Posterior cingulate gyrus (tissue), 11 donors: Measurements from ENCODE around the gene LVRN.

Source experiments
- DNase-seq, 10 donors: peaks; one replicate each; pipeline versions ENCODE4 v3.0.0 to v3.0.0-alpha.2; 2020 to 2021; ENCODE audit warnings: mixed read lengths in 3 of 10
- intact Hi-C: fragments of 100-400 bp; cut with DNase I; formaldehyde crosslinking; loops from one replicate; pipeline ENCODE4 v1.15.1; 2023

The LVRN gene

DNA sequence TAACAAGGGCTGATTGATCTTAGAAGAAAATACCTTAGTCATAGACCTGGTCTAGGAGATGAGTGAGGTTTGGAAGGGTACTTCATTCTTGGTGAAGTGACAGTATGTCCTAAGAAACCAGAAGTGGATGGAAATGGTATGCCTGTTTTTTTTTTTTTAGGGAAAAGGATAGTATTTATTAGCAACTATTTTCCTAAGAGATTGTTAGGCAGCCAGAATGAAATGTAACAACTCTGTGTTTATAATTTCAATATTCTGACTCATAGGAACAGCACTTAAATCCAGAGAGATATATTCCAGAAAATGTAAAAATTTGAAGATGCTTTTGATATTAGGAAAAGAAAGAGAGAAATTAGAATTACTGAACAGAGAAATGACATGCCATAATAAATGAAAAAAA, 48.8 kb downstream of the LVRN start:
- intact Hi-C loops: no loop called here
- DNase-seq: no peak

DNA sequence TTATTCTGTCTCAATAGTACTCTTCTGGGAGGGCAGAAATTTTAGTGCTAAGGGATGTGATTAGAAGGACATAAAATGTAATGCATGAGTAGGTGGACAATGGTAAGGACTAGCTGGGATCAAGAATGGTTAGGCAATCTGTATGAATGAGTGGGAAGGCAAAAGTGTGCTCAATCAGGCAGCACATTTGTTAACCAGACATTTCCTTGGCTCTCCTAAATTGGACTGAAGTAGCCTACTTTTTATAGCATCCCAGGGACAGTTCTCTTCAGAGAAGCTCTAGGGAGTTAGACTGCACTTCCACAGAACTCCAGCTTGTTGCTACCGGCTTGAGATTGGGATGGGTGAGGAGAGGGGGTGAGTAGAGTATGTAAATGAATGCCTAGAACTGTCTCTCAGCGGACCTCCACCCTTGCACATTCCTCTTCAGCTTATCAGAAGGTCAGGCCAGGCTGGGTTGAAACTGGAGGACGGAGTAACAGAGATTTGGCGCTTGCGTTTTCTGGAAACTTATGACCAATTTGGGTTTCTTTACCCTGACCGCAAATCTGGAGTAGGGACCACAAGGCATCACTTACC, 51.0 kb downstream of the LVRN start:
- intact Hi-C loops: no loop called here
- DNase-seq: no peak

DNA sequence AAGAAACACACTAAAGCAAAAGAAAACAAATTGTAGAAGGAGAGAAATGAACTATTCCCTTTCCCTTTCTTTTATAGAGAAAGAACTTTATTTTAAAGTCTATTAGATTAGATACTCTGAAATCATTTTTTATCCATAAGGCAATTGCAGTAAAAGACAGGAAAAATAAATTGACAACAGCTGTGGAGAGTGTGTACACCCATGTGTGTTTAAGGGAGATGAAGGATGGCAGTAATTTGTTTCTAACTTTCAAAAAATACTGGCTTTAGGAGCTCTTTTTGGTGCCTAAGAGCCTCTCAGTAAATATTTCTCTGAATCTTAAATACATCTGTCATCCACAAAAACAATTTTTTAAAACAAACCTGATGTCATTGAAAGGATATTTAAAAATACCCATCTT, 51.7 kb downstream of the LVRN start:
- DNase-seq: no peak
- intact Hi-C loops: no loop called here

DNA sequence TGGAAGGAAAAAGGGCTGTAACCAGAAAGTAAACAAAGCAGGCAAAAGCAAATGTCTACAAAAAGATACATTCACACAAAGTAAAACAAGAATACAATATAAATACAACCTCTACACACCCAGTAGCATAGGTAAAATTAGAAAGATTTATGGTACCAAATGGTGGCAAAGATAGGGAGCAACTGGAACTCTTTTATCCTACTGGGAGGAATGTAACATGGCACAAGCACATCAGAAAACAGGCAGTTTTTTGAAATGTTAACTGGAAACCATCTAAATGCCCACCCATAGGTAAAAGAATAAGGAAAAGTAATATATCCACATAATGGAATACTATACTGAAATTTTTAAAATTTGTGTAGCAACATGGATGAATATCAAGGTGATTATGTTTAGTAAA, 61.3 kb downstream of the LVRN start:
- intact Hi-C loops: no loop called here
- no peak for DNase-seq

DNA sequence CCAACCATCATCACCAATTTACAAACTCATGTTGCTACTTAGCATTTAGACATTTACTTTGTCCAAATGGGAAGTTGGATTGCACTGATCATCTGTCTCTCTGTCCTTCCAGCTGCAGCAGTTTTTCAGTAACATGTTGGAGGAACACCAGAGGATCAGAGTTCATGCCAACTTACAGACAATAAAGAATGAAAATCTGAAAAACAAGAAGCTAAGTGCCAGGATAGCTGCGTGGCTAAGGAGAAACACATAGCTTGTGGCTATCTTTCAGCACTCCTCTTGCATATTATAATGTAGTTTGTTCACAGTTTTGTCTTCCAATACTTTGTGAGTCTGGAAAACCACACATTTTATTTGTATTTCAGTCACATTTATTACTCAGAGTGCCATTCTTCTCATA, 63.6 kb downstream of the LVRN start:
- DNase-seq: no peak
- intact Hi-C loops: no loop called here

DNA sequence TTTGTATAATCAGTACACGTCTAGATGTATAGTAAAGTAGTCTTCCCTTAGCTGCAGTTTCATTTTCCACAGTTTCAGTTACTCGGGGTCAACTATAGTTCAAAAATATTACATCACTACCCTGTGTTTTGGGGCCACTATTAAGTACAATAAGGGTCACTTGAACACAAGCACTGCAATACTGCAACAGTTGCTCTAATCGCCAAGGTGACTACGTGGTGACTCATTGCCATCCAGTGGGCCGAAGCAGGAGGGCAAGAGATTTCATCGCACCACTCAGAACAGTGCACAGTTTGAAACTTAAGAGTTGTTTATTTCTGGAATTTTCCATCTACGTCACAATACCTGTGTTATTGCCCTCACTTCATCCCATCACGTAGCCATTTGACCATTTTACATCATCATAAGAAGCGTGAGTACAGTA, 69.8 kb downstream of the LVRN start, which contains the start of gene ARL14EPL:
Gene ARL14EPL (plus strand): TSS at position 379 of the 424 bp plus-strand sequence. CDS start 18,994 bp downstream, outside the sequence.
- intact Hi-C loops: no loop called here
- peak in 2 of 10 donors; percentile 27 to 80 for DNase-seq

DNA sequence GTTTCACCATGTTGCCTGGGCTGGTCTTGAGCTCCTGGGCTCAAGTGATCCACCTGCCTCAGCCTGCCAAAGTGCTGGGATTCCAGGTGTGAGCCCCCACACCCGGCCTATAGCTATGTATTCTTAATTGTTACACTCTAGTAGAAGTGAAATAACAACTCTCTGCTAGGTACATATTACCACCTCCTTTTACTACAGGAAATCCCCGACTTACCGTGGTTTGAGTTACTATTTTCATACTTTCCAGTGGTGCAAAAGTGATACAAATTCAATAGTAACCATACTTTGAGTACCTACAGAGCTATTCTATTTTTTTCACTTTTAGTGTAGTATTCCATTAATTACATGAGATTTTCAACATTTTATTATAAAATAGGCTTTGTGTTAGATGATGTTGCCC, 70.7 kb downstream of the LVRN start:
- no peak for DNase-seq
- intact Hi-C loops: no loop called here

DNA sequence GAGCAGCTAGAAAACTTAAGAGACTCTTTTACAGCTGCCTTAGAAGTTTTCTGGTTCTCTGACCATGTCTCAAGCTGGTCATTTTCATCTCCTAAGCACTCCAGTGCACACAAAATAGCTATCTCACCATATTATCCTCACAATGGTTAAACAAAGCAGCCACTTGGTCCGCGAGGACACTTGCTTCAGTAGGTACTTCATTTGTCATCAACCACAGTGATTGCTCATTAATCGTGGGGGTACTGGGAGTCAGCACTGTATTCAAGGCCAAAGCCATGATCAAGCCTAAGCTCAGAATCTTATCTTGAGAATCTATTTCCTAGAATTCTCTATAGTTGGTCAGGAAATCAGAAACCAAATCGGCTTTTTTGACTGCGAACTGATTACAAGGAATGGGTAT, 72.8 kb downstream of the LVRN start:
- intact Hi-C loops: no loop called here

DNA sequence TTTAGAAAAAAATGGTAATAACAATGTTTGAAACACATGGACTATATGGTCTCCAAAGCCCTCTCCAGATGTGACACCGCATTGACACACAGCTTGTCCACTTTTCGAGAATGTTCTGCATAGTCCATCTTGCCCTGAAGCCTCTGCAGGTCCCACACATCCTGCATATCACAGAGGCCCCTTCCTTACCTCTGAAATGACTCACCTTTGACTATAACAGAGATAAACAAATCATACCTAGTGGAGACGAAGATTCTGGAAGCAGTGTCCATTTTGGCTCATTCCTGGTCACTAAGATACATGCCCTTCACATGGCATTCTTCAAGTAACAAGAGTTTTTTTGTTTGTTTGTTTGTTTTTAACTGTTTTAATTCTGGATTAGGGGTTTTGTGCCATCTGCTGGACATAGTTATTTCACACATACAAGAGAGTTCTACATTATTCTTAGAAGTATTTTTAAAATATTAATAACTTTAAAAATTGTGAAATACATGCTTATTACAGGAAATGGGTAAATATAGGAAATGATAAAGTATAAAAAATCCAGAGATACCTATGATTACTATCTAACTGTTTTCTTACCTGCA, 75.1 kb downstream of the LVRN start:
- DNase-seq: no peak
- intact Hi-C loops: no loop called here

More for the DNA sequence above, 72.8 kb downstream of the LVRN start:
- DNase-seq: no peak

DNA sequence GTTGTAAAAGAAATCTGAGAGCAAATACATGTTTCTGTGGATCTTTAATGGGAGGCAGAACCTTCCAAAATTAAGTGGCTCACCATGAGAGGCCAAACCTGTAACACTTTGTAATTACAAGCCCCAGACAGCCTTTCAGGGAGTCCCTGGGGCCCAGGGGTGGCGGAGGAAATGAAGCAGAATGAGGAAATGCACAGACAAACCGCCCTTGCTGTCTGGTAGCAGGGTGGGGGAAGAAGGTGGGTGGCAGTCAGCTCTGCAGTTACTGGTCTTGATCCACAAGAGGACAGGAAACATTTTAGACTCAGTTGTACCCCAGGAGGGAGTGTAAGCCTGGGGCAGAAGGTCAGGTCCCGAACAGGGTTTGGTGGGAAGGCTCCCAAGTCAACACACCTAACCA, 76.5 kb downstream of the LVRN start:
- intact Hi-C loops: no loop called here
- peak in 1 of 10 donors; percentile 56 for DNase-seq

DNA sequence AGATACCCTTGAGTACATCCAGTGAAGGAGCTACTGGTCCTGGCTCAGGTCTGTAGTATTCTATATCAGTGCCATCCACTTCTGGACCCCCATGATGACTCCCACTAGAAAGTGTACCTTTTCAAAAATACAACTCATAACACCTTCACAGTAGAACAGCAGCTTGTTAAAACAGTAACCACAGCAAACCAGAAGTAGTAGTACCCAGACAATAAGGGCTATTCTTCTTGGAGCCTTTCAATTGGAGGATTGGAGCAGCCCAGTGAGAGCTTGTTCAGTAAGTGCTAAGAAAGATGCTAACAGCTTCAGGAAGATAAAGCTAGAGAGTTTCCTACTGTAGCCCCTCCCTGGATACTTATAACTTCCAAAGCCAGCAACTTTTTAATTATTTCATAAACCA, 80.1 kb downstream of the LVRN start:
- no peak for DNase-seq
- intact Hi-C loops: no loop called here

DNA sequence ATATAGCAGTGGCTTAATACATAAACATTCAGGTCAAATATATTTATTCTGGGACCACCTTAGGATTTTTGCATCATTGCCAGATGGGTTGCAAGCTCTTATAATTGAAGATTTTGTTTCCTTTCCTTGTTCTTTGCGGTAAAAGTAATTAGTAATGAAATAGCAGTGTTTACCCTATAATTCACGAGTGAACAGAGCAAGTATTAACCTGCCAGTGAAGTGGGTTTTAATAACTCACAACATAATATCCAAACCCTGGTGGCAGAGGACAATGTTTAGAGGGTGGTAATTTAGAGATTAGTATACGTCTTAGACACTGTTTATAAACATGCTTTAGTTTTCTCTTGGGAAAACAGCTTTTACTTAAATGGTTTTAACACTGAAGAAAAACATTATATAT, 81.8 kb downstream of the LVRN start:
- intact Hi-C loops: no loop called here
- no peak for DNase-seq

DNA sequence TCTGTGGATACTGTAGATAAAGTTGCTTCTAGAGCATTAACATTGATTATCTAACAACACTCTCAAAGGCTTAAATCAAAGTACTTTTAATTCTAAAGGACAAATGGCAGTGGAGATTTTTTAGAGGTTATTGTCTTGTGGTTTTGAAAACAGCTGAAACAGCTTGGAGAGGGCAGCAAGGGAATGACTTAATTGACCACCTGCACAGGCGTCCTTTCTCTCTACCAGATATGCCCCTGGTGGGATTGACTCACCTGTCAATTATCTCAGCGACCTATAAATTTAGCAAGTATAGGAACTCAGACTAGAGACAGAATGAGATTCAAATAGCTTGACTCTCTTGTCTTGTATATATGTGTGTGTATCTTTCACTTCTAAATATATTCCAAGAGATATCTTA, 83.5 kb downstream of the LVRN start:
- intact Hi-C loops: no loop called here
- no peak for DNase-seq

DNA sequence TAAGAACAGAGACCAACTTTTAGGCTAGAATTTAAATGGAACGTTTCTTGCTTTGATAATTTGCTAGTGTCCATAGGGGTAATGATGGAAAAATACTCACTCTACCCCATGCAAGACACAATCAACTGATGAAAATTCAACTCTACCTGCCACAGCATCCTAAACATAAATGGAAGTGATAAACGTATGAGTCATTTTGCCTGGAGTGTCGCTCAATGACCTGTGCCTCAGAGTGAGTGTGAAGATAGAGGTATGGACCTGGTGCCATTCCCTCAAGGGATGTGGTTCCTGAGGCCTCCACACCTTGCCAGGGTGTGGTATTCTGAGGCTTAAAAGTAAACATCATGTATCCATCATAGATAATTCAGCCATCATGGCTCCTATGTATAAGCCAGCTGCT, 84.0 kb downstream of the LVRN start:
- no peak for DNase-seq

DNA sequence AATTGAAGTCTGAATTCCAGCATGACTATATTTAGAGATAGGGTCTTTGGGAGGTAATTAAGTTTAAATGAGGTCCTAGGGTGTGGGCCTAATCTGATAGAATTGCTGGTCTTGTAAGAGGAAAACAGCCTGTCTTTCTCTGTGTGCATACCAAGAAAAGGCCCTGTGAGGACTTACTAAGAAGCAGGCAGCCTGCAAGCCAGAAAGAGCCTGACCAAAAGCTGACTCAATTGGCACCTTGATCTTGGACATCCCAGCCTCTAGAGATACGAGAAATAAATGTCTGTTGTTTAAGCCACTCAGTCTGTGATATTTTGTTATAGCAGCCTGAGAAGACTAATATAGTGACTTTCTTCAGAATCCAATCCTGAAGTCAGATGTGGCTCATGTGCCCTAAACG, 84.5 kb downstream of the LVRN start:
- DNase-seq: no peak
- intact Hi-C loops: no loop called here

More for the DNA sequence above, 84.0 kb downstream of the LVRN start:
- intact Hi-C loops: no loop called here

DNA sequence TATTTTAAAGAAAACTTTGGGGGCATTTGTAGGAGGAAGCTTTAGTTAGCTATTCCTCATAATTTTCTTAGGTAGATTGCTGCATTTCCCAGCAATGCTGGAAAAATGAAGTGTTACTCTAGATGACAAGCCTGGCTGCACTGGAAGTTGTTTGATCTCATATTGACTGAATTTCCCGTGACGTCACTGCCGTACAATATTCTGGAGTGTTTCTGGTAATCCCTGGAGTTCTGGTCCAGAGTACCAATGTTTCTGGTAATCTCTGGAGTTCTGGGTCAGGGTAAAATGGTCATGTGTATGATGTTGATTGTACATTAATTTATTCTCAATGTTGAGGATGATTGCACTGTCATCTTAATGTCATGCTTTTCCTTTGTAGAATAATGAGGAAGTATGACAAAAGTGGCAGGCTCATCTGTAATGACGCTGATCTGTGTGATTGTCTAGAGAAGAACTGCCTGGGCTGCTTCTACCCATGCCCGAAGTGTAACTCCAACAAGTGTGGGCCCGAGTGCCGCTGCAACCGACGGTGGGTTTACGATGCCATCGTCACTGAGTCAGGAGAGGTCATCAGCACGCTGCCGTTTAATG, 96.2 kb downstream of the LVRN start:
- no peak for DNase-seq
- intact Hi-C loops: no loop called here

DNA sequence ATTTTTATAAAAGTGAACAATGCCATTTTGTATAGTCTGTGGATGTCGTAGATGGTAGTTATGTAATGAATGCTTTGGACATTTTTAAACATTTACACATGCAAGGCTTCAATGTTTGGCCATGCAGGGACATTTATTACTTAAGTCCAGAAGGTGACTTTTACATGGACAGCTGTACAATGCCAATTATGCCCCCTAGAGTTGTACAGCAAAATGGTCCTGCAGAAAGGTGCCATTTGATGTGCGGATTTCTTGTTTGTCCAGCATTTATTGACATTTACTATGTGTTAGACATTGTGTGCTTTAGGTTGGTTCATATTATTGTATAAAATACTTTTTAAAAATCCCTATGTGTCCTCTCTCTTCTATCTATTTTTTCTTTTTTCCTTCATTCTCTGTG, 100.1 kb downstream of the LVRN start:
- intact Hi-C loops: loop anchor here (1.0 kb wide), 1 partner anchor 431 kb away; no protein-coding TSS in a partner anchor
- DNase-seq: no peak

DNA sequence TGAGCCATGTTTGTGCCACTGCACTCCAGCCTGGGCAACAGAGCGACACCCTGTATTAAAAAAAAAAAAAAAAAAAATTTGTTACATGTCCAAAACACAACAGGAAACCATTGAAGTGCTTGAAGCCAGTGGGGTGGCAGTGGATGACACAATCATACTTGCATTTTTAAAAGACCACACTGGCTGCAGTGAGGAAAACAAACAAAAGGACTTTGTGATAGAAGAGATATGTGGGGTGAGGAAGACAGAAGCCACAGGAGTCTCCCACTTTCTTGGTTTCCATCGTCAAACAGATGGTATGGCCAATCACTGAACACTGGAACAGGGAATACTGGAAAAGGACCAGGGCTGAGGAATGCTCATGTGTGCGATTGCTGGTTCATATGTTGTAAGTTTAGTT, 101.7 kb downstream of the LVRN start:
- no peak for DNase-seq
- intact Hi-C loops: no loop called here

DNA sequence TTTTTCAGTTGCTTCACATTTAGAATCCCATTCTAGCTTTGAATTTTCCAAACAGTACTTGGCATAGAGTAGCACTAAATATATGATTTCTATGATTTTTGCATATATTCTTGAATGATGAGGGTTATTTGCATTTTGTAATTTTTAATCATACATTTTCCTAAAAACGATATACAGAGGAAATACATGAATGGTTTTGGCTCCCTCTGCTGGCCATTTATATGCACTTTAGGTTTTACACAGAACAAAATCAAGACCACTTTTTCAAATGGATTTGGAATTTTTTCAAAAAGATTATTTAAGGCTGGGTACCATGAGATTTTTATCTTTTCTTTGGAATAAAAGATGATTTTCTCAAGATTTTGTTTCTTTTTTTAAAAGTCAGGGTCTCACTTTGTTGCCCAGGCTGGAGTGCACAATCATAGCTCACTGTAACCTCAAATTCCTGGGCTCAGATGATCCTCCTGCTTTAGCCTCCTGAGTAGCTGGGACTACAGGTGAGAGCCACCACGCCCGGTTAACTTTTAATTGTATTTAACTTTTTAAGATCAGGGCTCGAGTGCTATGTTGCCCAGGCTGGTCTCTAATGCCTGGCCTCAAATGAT, 105.9 kb downstream of the LVRN start:
- intact Hi-C loops: loop anchor here (1.0 to 5.0 kb wide), 2 partner anchors 181 to 434 kb away; no protein-coding TSS in a partner anchor
- DNase-seq: peak in 1 of 10 donors; percentile 22

DNA sequence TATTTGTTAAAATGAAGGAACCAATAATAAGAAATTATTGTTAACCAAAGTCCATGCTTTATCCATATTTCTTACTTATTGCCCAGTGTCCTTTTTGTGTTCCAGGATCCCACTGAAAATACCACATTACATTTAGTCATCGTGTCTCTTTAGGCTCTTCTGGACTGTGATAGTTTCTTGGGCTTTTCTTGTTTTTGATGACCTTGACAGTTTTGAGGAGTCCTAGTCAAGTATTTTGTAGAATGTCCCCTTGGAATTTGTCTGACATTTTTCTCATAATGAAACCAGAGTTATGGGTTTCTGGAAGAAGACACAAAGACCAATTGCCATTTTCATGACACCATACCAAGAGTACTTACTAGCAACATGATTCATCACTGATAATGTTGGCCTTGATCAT, 108.9 kb downstream of the LVRN start:
- intact Hi-C loops: loop anchor here (10.0 kb wide), 1 partner anchor 226 kb away; the partner anchor contains the start of genes AP3S1 and ATG12
- DNase-seq: no peak

DNA sequence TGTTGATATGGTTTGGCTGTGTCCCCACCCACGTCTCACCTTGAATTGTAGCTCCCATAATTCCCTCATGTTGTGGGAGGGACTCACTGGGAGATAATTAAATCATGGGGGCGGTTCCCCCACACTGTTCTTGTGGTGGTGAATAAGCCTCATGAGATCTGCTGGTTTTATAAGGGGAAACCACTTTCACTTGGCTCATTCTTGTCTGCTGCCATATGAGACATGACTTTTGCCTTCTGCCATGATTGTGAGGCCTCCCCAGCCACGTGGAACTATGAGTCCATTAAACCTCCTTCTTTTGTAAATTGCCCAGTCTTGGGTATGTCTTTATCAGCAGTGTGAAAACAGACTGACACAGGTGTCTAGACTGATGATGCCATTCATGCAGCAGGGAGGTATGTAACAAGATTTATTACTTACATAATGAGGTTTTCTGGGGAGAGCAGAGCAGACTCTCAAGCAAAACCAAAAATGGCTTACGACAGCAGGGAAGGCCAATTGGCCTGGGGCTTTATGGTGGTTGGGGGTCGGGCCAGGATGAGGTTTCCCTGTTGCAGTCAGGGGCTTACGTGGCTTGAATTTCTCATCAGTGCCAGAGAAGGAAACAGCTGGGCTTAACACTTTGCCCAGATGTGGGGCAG, 113.0 kb downstream of the LVRN start:
- intact Hi-C loops: loop anchor here (10.0 kb wide), 1 partner anchor 231 kb away; the partner anchor contains the start of genes AP3S1 and ATG12
- DNase-seq: no peak
